Measurements from ENCODE around the gene TEAD4.

GRCh38 chr12:2997989-2998670 lies 38.9 kb downstream of the TEAD4 start:
- TF ChIP-seq CTCF (IDR thresholded peaks at IDR 0.05) (no peak), USF2 (CRISPR knock-in tag; IDR thresholded peaks at IDR 0.05) (no peak), CREM (CRISPR knock-in tag; IDR thresholded peaks at IDR 0.05) (no peak), ZNF219 (CRISPR knock-in tag; IDR thresholded peaks at IDR 0.05; ENCODE audit: borderline replicate concordance) (no peak)

Data from WTC11 (cell line).